NCI-H82 treated with DMSO at 0.1 percent for 48 hours (cell line): ENCODE data around the gene BCAR3.
"Not testable (repeated sequence)": the region's sequence is repeated elsewhere in the genome, so short reads cannot be mapped to it uniquely, and the experiment has no call there.

Source experiments
- DNase-seq: peaks from one replicate; lab custom pipeline; 2025; ENCODE audit not compliant: unreplicated experiment; lab: John Stamatoyannopoulos, UW

The BCAR3 gene

DNA sequence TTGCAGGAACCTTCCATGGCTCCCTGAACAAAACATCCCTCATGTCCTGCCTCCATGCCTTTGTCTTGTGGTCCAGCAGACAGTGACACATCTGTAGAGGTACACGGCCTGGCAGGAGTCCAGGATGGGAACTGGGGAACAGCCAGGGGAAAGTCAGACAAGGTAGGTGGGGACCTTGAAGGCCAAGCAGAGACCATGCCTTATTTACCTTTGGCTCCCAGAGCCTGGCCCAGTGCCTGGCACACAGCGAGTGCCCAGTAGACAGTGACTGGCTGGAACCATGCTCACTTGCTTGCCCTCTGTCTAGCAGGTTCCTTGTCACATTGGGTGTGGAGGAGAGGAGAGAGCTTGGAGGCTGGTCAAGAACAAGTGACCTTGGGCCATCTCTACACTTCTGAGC is 81.0 kb downstream of the BCAR3 start:
- DNase-seq: no peak

DNA sequence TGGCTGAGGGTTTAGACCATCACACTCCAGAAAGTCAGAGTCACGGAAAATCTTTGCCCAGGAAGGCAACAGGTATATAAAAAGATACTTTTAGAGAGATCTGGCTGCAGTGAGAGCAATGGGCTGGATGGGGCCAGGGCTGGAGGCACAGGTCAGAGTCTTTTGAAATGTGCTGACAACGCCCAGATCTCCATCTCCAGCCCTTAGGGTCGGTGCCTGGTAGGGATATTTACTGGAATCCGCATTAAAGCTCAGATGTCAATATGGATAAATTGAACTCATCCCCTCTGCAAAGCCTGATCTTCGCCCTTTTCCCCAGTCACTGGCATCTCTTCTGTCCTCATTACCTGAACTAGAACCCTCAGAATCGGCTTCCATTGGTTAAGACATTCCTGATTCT is 82.2 kb downstream of the BCAR3 start:
- DNase-seq: no peak

DNA sequence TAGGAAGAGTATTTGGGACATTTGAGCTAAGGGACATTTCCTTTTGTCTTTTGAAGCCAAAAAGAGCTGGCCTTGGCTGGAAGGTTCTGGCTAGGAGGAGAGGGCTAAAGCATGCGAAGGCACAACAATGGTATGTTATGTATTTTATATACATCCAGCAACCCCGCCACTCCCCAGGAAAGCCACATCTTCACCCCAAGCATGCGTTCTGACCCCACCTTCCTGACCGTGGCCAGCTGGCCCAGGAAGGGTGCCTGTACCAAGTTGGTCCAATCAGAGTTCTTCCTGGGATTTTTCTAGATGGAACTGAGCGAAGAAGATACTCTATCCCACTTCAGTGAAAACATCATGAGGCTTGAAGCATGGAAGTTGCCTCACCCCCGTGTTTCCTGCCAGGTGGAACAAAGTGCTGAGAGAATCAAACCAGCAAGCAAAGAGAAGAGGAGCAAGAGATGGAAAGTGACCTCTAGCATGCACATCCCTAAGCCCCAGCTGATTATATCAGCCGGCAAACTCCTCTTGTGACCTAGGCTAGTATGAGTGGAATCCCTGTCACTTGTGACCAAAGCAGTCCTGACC is 82.7 kb downstream of the BCAR3 start:
- DNase-seq: no peak

DNA sequence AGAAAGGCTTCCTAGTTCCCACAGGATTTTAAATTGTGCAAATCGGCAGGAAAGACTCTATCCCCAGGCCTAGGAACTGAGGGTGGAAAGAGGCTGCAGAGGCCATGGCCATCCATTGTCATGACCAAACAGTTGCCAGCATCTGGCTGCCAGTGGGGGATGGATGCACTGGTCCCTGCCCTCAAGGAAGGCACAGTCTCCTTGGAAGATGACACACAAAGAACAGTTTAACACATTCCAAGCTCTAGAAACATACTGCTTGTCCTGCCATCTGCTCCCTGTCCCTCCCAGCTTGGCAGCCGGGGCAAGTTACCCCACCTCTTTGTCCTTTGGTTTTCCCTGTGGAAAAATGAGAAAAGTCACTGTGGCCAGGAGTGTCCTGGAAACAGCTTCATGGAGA is 83.2 kb downstream of the BCAR3 start:
- no peak for DNase-seq

DNA sequence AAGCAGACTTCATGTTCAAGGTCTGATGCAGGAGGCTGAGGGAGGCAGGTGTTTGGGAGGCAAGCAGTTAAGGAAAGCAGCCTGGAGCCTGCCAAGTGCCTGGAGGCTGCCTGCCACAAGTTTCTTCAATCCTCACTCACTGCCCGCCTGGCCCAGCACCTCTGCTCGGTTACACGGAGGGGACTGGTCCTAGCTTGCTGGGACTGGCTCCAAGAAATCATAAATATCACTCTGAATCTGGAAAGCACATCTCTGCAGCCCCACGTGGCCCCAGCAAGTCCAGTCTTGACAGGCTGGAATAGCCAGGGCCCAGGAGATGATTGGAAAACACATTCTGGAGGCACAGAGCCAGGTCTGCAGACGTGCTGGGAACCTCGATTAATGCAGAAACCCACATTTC is 83.9 kb downstream of the BCAR3 start:
- no peak for DNase-seq

DNA sequence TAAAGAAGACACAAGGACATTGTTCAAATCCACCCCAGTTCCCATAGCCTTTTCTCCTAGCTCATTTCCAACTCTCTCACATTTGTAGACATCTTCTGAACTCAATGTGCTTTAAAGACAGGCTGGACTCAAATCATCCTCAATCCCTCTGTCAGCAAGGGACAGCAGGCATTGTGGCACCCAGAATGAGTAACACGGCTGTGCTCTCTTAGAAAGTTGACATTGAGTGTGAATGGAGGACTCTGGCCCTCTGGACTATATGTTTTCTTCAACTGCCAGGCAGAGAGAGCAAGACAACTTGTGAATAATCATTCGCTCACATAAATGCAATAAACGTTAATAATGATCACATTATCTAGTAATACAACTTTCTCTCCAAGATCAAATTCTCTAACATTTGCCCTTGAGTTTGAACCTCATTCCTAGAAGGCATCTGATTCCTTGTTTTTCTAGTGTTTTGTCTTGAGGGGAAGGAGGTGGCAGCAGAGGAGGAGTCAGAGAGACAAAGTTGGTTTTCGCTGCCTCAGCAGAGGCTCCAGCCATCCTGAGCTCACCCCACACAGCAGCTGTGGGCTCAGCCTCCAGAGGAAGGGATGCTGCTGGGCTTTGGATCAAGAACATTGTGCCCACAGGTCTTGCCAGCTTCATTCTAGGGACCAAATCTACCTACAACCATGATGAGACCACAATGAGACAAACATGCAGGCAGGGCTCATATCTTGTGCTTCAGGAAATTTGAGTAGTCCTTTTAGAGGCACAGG is 85.1 kb downstream of the BCAR3 start:
- DNase-seq: no peak

DNA sequence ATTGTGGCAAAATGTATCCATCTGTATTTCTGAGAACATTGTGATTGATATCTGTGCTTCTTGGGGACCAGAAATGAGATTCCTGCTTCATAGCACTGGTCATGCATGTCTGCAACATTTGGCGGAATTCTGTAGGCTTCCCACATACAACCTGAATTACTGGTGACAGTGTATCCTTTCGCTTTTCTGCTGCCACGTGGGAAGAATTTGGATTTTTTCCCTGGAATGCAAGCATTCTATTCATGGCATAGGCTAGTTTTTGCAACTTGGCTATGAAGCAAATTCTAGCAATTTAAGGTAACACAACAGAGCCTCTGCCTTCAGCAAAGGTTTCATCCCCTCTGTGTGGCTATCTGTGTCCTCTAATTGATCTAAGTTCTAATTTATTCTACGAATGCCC is 85.9 kb downstream of the BCAR3 start:
- no peak for DNase-seq

DNA sequence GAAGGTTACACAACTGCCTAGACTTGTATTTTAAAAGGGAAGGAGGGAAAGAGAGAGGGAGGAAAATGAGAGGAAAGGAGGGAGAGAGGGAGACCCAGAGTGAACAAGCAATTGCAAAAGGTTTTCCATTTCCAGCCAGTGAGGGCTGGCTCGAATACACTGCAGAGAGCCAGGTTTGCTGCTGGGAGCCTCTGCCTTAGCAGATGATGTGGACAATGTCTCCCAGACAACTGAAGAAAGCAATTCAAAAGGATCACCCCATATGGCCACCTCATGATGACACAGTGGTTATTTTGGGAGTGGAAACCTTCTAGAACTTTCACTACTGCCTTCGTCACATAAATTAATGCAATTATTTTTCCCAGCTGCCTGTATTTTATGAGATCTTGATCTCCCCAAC is 86.4 kb downstream of the BCAR3 start:
- DNase-seq: no peak

DNA sequence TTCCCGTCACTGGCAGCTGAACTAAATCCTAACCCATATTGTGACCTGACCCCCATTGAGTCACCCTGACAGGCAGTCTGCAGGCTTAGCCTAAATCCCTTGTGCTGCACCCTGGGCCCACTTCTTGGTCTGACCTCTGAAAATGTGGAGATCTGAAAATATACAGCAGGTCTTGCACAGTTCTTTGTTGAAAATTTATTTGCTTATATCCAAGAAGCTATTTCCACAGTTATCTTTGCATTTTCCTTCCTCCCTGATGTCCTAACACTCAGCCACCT is 87.1 kb downstream of the BCAR3 start:
- no peak for DNase-seq

DNA sequence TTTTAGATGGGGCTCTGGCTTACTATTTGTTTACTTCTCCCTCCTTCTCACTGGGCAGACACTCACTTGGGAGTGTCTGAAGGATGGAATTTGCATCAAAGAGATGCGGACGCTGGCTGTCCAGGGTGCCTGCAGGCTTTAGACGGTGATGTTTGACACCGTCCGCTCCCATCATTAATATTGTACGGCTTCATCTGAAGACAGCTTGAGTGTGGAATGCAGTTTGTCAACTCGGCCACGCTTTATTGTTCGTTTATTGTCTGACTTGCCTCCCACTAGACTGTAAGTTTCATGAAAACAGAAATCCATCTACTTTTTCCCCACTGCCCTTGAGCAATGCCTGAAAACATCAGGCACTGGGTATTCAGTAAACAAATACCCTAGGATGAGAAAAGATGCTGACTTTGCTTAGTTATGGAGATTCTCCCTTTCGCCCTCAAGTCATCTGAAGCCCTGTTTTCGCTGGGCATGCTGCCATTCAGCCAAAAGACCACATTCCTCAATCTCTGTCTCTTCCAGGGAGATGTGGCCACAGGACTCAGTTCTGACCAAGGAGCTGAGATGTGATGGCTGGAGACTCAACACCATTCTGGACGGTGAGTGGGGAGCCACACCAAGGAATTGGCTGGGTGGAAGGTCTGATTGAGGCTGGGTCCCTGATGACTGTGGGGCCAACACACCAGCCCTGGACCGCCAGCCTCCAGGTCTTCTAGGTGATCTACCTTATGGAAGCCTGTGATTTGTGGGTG is 87.6 kb downstream of the BCAR3 start:
- no peak for DNase-seq

DNA sequence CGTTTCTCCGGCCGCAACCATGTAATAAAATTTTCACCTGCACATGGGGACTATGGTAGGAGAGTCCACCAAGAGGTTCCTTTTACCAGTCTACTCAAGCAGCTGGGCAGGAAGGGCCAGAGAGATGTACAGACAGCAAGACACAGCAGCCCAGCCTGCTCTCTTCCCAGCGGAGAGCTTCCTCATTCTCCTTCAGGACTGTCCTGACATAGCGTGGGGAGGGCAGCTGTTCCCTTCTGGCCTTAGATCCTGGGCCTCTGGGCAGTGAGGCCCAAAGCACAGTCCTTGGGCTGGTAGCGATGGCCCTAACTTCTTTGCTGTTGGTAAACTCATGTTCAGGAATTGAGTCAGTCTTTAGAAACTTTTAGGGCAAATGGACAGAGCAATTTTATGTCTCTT is 89.1 kb downstream of the BCAR3 start:
- DNase-seq: no peak

DNA sequence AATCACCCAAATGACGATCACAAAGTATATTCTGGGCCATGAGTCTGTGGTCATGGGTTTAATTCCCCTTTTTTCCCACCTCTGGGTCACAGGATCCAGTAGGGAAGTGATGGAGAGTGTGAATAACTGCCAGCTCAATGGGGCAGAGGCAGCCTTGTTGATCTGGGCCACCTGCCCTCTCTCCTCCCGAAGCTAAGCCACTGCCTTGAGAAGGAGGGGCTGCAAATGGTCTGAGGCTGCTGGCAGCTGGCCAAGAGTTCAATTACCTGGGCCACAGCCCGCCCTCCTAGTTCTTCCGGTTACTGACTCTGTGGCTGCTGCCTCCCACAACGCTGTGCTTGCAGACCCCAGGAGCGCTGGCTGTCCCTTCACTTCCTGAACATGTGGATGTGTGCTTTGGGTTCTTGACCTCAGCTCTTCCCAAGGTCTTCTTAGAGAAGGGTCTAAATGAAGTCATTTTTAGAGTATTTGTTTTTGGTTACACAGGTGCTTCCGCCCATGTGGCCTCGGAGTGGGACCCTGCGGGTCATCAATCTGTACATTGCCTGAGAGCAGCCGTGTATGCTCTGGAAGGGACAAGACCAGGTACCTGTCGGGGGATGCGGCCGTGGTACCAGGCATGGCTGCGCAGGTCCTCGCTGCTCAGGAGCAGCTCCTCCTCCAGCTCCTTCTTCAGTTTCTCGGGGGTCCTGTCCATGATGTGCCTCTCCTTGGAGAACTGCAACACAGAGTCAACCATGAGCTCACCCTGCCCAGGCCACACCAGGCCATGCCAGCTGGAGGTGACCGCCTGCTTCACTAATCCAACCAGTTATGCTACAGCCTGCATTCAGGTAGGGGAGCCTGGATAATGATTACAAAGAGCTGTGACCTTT is 89.7 kb downstream of the BCAR3 start:
- DNase-seq: peak; percentile 83

DNA sequence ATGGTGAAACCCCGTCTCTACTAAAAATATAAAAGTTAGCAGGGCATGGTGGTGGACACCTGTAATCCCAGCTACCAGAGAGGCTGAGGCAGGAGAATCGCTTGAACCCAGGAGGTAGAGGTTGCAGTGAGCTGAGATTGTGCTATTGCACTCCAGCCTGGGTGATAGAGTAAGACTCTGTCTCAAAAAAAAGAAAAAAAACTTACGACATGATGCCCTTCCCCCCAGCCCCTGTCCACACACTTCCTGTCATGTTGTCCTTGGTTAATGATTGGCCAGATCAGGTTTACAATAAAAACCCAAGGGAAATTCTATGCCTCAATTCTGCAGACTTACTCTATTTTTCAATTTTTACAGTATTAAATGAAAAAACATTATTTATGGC is 90.4 kb downstream of the BCAR3 start:
- not testable (repeated sequence) for DNase-seq

DNA sequence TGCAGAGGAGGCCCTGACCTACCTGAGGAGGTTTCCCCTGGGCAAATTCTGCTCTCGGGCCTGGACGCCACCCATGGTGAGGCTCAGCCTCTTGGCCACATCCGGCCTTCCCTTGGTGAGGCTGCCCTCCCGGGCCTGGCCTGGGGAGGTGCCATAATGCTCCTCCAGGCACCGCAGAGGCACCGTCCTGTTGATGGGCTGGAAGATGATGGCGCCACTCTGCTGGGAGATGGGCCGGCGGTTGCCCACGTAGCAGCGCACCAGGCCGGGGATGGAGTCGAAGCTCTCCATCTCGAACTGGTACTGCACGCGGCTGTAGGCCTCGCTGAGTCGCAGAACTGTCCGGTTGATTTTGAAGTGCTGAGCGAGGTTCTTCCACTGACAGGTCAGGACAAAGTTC is 92.7 kb downstream of the BCAR3 start:
- no peak for DNase-seq

DNA sequence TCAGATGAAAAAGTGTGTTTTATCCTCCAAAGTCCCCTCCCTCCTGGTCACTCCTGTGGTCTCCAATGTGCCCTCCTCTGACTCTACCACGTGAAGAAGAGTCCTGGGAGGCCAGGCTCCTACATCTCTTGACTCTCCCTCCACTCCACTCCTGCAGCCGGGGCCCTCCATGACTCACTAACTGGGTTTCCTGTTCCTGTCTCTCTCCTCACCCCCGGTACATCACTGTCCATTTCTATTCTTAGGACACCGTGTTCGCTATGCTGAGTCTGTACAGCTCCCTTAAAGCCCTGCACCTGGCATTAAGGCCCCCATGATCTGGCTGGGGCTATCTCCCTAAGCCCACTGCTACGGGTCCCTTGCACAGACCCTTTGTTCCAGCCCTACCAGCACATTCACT is 93.4 kb downstream of the BCAR3 start:
- DNase-seq: no peak

DNA sequence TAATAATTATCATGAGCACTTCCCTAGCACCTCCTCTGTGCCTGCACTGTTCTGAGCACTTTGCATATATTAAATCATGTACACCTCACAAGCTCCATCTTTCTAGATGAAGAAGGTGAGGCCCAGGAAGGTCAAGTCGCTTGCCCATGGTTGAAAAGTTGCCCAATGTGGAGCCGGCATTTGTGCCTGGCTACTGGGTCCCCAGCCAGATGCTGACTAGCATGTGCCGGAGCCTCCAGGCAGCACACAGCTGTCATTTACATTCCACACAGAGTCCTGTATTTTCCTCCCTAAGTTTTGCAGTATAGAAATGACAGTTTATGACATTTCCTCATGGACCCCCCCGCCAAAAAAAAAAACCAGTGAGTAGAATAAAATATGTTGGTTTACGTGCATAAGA is 94.3 kb downstream of the BCAR3 start:
- no peak for DNase-seq

DNA sequence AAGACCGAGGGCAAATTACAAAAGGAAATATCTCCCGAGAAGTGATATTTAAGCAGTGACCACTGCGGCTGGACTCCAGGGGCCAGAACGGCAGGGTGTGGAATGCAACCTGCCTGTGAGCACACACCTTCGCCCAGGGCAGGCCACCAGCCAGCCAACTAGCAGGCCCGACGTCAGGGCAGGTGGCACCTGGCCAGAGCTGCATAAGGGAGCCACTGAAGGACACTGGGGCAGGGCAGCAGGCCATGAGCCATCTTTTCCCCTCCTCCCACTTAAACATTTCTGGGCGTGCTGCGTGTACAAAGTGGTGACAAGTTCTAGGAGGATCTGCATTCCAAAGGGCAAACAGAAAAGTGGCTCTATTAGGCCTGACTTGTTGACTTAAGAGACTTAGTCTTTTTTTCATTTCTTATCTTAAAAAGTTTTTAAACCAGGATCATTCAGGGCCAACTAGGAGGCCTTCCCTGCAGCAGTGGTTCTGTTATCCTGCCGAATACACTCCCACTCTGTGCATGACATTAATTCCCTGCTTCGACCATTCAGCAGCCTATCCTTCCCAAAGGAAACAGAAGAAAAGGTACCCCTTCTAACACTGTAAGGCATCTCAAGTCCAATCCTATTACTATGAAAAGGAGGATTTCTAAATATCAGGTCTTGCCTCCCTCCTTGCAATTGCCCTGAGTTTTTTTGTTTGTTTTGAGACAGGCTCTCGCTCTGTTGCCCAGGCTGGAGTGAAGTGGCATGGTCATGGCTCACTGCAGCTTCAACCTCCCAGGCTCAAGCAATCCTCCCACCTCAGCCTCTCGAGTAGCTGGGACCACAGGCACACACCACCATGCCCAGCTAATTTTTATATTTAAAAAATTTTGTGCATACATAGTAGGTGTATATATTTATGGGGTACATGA is 96.3 kb downstream of the BCAR3 start:
- no peak for DNase-seq

DNA sequence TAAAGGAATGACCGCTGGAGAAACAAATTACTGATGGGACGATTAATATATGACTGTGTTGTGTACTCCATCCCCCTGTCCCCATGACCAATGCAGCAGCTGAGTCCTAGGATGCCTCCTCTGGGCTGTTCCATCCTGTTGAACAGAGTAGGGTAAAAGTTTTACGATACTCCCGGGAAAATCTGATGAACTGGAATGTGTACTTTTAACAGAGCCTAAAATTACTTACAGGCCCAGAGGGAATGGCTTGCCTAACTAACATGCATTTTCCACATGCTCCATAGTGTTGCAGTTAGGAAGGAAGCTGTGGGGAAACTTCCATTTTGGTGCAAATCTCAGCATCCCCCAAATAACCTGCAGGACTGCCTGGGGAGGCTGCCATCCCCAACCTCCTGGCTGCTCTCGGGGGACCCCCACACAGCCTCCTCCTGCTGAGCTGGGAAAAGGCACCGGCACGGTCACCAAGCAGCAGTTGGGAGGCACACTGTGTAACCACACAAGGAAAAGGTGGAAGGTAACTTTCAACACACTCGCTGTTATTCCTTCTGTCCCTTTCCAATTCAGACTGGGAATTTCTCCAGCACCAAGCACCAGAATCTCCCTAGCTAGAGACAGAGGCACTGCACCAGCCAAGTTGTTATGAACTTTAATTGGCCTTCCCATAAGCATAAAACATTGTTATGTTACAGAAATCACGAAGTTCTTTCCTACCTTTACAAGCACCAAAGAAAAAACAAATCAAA is 97.2 kb downstream of the BCAR3 start:
- no peak for DNase-seq

DNA sequence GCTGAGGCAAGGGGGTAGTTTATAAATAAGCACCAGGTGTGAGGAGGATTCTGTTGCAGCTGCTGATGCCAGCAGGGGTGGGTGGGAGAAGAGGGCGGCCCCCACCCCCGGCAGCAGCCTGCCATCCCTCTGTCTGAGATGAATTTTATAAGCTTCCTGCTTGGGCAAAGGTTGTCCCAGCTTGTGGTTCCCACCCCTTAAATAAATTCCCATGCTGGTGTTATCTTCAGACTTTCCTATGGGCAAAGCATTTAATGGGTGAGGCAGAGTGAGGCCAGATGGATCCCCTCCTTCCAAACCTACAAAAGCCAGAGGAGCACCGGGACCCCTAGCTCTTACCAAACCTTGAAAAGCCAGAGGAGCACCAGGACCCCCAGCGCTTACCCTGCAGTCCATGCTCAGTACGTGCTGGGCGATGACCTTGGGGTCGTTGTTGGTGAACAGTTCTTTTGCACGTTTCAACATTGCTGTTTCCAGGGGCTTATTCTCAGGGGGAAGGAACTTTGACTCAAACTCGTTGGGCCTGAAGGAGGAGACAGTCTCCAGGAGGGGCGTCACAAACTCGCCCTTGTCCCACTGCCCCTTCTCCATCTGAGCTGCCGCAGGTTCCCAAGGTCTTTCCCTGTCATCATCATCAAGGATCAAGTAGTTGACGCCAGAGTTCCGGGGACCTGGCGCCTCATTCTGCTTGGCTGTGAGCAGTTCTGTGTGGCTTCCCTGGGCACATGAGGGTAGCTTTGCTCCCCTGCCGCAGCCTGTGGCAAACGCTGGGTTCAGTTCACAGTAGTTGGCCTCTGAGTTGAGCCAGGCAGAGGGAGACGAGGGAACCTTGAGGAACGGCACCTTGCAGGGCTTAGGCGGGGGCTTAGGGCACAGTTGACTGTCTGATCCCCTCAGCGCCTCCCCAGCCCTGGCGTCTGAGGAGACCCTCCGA is 99.5 kb downstream of the BCAR3 start:
- no peak for DNase-seq
